HFF-Myc (cell line): ENCODE results near the gene RBM28.

ENCODE experiments used
- DNase-seq: peaks from one replicate; pipeline ENCODE4 v3.0.0-alpha.2; 2011; ENCODE audit warnings: low read depth; ENCODE audit errors: extremely low read depth
- H3K4me3 ChIP-seq: replicated peaks from 2 replicates; pipeline ENCODE4 v1.5.1; 2011; ENCODE audit warnings: low read depth, mild to moderate bottlenecking, control low read depth, low read length
- TF ChIP-seq, protein P1 (sequence below): IDR thresholded peaks from 2 replicates; pipeline ENCODE4 v1.5.1; 2012; ENCODE audit warnings: mild to moderate bottlenecking, low read depth, low read length, control low read depth; ENCODE audit errors: missing control alignments

The RBM28 gene

DNA sequence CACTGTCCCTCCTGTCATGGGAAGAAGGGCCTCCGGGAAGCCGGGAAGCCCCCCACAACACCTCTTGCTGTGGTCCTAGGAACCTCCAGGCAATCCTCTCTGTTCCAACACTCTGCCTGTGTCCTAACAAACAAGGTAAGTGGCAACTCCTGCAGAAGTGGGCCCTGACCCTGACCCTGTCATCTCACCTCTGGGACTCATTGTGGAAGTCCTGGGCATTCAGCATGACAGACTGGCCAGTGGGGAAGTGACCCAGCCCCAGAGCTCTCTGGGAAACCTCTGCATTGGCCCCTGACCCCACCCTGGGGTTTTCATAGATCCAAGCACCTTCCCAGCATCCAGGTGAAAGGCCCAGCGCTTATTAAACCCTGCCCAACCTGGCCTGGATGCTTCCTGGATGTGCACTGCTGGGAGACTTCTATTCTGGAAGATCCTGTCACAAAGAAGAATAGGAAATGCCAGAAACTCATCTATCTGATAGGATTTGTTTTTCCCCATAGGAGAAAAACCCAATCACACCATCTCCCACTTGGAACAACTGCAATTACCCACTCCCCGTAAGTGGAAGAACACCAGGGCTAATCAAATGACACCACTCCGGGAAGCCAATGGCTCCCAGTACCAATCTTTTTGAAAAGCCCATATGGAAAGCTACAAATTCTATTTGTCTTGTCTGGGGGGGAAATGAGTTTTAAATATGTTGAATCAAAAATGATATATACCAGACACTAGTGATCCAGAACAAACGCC lies 78.4 kb downstream of the RBM28 start:
- DNase-seq, result no peak
- no peak overlapping the region for H3K4me3 ChIP-seq
- TF ChIP-seq, protein P1, sequence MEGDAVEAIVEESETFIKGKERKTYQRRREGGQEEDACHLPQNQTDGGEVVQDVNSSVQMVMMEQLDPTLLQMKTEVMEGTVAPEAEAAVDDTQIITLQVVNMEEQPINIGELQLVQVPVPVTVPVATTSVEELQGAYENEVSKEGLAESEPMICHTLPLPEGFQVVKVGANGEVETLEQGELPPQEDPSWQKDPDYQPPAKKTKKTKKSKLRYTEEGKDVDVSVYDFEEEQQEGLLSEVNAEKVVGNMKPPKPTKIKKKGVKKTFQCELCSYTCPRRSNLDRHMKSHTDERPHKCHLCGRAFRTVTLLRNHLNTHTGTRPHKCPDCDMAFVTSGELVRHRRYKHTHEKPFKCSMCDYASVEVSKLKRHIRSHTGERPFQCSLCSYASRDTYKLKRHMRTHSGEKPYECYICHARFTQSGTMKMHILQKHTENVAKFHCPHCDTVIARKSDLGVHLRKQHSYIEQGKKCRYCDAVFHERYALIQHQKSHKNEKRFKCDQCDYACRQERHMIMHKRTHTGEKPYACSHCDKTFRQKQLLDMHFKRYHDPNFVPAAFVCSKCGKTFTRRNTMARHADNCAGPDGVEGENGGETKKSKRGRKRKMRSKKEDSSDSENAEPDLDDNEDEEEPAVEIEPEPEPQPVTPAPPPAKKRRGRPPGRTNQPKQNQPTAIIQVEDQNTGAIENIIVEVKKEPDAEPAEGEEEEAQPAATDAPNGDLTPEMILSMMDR, result no peak

DNA sequence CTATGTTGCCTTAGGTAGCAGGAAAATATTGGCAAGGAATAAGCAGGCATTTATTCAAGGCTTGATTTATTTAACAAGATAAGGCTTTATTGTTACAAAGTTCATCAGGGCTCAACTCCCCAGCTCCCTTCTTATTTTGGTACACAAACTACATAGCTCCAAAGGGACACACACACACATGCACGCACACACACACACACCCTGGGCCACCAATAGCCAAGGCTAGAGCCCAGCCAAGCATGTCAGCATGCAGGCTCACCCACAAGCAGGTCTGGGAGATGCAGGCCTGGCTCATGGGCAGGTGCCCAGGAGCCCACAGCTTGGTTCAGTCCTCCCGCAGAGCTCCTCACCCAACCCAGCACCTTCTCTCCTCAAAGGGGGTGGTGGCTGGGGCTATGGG lies 79.2 kb downstream of the RBM28 start:
- DNase-seq, result no peak
- TF ChIP-seq, protein P1, result no peak
- H3K4me3 ChIP-seq, result no peak overlapping the region

DNA sequence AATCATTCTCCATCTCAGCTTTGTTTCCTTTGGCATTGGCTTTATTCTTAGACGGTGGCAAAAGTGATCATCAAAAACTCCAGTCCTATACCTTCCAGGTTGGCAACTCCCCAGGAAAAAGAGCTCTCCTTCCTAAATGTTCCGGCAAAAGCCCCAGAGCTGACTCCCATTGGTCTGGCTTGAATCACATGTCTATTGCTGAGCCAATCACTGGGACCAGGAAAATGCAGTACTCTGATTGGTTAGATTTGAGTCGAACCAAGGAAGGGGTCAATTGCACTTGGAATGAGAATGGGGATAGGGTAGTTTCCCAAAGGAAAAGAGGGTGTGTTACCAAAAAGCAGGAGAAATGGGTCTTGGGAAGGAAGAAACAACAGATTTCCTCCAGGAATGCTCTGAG lies 80.3 kb downstream of the RBM28 start:
- no peak for DNase-seq
- TF ChIP-seq, protein P1, result no peak
- H3K4me3 ChIP-seq, result no peak overlapping the region

DNA sequence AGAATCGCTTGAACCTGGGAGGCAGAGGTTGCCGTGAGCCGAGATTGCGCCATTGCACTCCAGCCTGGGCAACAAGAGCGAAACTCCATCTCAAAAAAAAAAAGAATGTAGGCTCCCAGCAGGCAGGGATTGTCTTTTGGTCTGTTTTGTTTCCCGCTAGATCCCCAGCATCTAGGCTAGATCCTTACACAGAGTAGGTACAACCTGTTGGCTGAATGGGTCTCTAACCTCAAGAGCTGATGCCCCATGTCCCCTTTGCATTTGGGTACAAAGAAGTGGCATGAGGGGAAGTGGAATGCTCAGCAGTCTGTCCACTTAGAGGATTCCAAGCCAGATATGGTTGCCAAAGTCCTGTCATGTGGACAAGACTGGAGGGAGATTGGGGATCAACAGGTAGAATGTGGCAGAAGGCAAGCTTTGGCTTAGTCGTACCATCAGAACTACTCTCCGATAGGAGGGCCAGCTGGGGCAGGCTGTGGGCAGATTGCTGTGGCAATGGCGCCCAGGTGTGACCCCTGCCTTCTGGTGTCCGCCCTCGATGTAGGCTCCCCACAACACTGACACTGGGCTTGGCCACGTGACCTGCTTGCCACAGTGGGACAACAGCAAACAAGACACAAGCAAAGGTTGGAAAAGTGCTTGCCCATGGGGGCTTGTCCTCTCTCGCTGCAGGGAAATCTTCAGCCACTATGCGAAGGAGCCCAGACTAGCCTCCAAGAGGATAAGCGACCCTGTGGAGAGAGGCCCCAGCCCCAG lies 81.3 kb downstream of the RBM28 start:
- no peak overlapping the region for H3K4me3 ChIP-seq
- TF ChIP-seq, protein P1, result no peak
- DNase-seq, result no peak

DNA sequence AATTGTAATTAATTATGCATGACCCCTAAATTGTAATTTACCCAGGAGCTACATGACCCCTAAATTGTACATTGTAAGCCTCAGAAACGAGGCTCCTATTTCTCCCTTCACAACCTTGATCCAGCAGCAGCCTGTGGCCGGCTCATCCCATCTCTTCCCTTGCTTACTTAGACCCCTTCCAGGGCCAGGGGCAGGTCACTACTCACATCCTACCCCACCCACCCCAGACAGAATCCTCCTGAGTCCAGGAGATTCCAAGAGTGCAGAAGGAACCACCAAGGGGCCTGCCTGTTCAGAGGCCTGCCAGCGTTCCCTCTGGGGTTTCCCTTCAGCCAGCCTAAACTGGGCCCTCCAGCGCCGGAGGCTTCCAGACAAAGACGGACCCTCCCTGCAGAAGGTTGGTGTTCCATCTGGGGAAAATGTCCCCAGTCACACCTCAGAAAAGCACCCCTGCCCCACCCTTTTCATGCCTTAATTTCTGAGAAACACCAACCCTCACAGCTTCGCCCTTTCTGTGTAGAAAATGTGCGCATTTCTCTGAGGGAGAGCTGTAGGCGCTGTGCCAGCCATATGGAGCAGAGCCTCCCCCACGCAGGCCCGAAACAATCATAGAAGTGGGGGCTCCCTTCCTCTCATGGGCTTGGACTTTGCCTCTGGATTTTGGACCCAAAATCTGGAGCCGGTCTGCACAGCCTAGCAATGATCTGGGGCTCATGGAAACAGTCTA lies 83.5 kb downstream of the RBM28 start:
- TF ChIP-seq, protein P1, result no peak
- no peak overlapping the region for H3K4me3 ChIP-seq
- no peak for DNase-seq

DNA sequence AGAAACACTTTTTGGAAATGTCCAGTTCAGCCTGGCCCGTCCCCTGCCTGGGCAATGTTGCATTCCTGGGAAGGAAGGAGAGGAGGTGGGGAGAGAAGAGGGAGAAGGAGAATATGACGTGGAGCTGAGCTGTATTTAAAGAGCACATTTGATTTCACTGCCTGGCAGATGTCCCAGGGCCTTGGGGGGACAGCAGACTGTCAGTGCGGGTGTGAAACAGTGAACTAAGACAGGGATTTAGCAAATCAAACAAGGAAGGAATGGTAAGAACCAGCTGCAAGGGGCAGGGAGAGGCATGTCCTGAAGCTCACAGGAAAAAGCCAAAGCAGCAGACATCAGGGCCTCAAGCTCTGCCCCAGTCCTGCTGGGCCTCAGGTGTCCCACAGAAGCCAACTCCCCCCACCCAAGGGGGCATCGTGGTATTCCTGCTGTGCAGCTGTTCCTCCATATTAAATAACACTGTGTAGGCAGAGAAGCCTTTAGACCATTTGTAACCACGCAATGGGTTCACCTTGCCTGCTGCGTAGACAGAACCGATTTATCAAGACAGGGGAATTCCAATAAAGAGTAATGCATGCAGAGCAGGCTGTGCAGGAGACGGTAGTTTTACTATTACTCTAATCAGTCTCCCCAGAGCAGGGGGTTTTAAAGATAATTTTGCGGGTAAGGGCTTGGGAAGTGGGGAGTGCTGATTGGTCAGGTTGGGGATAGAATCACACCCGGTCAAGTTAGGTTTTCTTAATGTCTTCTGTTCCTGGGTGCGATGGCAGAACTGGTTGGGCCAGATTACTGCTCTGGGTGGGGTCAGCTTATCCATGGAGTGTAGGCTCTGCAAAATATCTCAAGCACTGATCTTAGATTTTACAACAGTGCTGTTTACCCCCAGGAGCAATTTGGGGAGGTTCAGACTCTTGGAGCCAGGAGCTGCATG lies 84.3 kb downstream of the RBM28 start:
- TF ChIP-seq, protein P1, result no peak
- DNase-seq, result peak; percentile 15
- H3K4me3 ChIP-seq, result no peak overlapping the region
